Panc1 (cell line): ENCODE data around the gene EFCAB10.

Source experiments
- POLR2AphosphoS5 ChIP-seq: IDR thresholded peaks from 2 replicates; pipeline ENCODE4 v1.6.1; 2012; ENCODE audit warnings: mild to moderate bottlenecking, low read depth, low read length, moderate library complexity
- TF ChIP-seq, protein P1 (sequence below): fragments of 450-650 bp; IDR thresholded peaks from 2 replicates; pipeline ENCODE4 v1.5.1; 2017; ENCODE audit warnings: mild to moderate bottlenecking
- TF ChIP-seq, protein P2 (sequence below), 2 experiments: IDR thresholded peaks; 2 replicates each; pipeline ENCODE4 v1.6.1; 2011 to 2012; ENCODE audit warnings: low read depth in 2 of 2, control low read depth in 1 of 2, low read length in 1 of 2, mild to moderate bottlenecking in 1 of 2, moderate library complexity in 1 of 2; ENCODE audit not compliant: insufficient read depth in 1 of 2

DNA sequence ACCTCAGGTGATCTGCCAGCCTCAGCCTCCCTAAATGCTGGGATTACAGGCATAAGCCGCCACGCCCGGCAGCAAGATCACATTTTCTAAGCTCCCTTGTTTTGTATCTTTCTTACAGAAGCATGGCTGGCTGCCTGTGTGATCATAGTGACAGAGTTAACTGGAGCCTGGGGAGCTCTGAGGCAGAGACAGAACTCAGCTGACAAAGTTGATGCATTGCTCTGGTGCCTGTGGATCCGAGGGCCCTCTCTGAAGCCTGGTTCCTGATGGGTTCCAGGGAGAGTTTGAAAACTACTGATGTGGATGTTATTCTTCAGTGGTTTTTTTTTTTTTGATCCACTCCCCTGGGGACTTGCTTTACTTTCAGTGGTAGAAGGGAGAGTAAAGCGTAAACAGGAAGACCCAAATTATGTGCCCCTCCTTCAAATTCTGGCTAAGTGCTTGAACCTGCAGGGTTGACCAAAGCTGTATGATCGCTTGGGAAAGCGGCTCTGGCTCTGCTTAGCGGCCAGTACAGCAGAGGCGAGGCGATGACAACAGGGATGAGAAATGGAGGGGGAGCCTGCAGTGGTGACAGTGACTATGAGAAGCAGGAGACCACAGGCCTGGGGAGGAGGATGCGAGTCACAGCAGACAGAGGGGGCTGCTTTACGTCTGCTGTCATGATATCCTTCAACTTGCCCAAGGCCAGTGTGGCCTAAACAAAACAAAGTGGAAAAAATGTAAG, 6.8 kb upstream of the EFCAB10 start:
- TF ChIP-seq, protein P1, sequence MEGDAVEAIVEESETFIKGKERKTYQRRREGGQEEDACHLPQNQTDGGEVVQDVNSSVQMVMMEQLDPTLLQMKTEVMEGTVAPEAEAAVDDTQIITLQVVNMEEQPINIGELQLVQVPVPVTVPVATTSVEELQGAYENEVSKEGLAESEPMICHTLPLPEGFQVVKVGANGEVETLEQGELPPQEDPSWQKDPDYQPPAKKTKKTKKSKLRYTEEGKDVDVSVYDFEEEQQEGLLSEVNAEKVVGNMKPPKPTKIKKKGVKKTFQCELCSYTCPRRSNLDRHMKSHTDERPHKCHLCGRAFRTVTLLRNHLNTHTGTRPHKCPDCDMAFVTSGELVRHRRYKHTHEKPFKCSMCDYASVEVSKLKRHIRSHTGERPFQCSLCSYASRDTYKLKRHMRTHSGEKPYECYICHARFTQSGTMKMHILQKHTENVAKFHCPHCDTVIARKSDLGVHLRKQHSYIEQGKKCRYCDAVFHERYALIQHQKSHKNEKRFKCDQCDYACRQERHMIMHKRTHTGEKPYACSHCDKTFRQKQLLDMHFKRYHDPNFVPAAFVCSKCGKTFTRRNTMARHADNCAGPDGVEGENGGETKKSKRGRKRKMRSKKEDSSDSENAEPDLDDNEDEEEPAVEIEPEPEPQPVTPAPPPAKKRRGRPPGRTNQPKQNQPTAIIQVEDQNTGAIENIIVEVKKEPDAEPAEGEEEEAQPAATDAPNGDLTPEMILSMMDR, result no peak
- no peak for TF ChIP-seq POLR2AphosphoS5
- TF ChIP-seq, protein P2, sequence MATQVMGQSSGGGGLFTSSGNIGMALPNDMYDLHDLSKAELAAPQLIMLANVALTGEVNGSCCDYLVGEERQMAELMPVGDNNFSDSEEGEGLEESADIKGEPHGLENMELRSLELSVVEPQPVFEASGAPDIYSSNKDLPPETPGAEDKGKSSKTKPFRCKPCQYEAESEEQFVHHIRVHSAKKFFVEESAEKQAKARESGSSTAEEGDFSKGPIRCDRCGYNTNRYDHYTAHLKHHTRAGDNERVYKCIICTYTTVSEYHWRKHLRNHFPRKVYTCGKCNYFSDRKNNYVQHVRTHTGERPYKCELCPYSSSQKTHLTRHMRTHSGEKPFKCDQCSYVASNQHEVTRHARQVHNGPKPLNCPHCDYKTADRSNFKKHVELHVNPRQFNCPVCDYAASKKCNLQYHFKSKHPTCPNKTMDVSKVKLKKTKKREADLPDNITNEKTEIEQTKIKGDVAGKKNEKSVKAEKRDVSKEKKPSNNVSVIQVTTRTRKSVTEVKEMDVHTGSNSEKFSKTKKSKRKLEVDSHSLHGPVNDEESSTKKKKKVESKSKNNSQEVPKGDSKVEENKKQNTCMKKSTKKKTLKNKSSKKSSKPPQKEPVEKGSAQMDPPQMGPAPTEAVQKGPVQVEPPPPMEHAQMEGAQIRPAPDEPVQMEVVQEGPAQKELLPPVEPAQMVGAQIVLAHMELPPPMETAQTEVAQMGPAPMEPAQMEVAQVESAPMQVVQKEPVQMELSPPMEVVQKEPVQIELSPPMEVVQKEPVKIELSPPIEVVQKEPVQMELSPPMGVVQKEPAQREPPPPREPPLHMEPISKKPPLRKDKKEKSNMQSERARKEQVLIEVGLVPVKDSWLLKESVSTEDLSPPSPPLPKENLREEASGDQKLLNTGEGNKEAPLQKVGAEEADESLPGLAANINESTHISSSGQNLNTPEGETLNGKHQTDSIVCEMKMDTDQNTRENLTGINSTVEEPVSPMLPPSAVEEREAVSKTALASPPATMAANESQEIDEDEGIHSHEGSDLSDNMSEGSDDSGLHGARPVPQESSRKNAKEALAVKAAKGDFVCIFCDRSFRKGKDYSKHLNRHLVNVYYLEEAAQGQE (IDR thresholded peaks at IDR 0.05; ENCODE audit: insufficient read depth in 1 of 2, low read depth in 2 of 2, low read length in 1 of 2), result no peak
